HepG2 (cell line): Measurements from ENCODE around the gene ALDH4A1. TPM values are rescaled to one million over a fixed set of nuclear protein-coding genes. Genes with fewer than 3 reads are reported as not detected.

ENCODE experiments used
- AHDC1 ChIP-seq: sonication (generic); formaldehyde crosslinking; IDR thresholded peaks from 2 replicates; pipeline ENCODE4 v1.5.1; 2020; ENCODE audit warnings: mild to moderate bottlenecking, missing genetic modification reagents, borderline replicate concordance
- ERF ChIP-seq: IDR thresholded peaks from 2 replicates; pipeline ENCODE4 v1.6.1; 2018; ENCODE audit warnings: missing biosample characterization, missing genetic modification reagents
- ETV6 ChIP-seq: sonication (generic); formaldehyde crosslinking; conservative IDR thresholded peaks from 2 replicates; pipeline ENCODE4 v1.4.0; 2020; ENCODE audit warnings: missing genetic modification reagents
- GTF3A ChIP-seq: sonication (generic); formaldehyde crosslinking; conservative IDR thresholded peaks from 2 replicates; pipeline ENCODE4 v1.4.0; 2020; ENCODE audit warnings: mild to moderate bottlenecking, missing genetic modification reagents
- HDAC1 ChIP-seq: sonication (generic); formaldehyde crosslinking; IDR thresholded peaks from 2 replicates; pipeline ENCODE4 v1.5.1; 2020; ENCODE audit warnings: mild to moderate bottlenecking, missing genetic modification reagents
- NR2F2 ChIP-seq: IDR thresholded peaks from 2 replicates; pipeline ENCODE4 v1.6.1; 2012; ENCODE audit warnings: low read depth, inconsistent platforms, borderline replicate concordance
- RCOR2 ChIP-seq: IDR thresholded peaks from 2 replicates; pipeline ENCODE4 v1.6.1; 2016; ENCODE audit warnings: missing biosample characterization, missing genetic modification reagents
- RFXANK ChIP-seq: IDR thresholded peaks from 2 replicates; pipeline ENCODE4 v1.6.1; 2016
- RNF2 ChIP-seq: fragments of 450-650 bp; conservative IDR thresholded peaks from 2 replicates; pipeline ENCODE4 v1.6.1; 2016; ENCODE audit warnings: low read depth
- SAP130 ChIP-seq: IDR thresholded peaks from 2 replicates; pipeline ENCODE4 v1.6.1; 2016; ENCODE audit warnings: low read depth
- SETDB1 ChIP-seq: sonication (generic); formaldehyde crosslinking; IDR thresholded peaks from 2 replicates; pipeline ENCODE4 v1.5.1; 2020; ENCODE audit warnings: missing genetic modification reagents, mild to moderate bottlenecking, borderline replicate concordance
- ZBTB10 ChIP-seq: sonication (generic); formaldehyde crosslinking; IDR thresholded peaks from 2 replicates; pipeline ENCODE4 v1.4.0; 2020; ENCODE audit warnings: missing genetic modification reagents, borderline replicate concordance
- ZNF18 ChIP-seq: sonication (generic); formaldehyde crosslinking; IDR thresholded peaks from 2 replicates; pipeline ENCODE4 v1.8.0; 2022; ENCODE audit warnings: mild to moderate bottlenecking, missing genetic modification reagents; ENCODE audit not compliant: insufficient replicate concordance
- ZNF225 ChIP-seq: sonication (generic); formaldehyde crosslinking; IDR thresholded peaks from 2 replicates; pipeline ENCODE4 v1.4.0; 2020; ENCODE audit warnings: mild to moderate bottlenecking, missing genetic modification reagents
- ZNF451 ChIP-seq: sonication (generic); formaldehyde crosslinking; IDR thresholded peaks from 2 replicates; pipeline ENCODE4 v1.5.0; 2020; ENCODE audit warnings: mild to moderate bottlenecking, missing genetic modification reagents
- ZNF576 ChIP-seq: sonication (generic); formaldehyde crosslinking; IDR thresholded peaks from 2 replicates; pipeline ENCODE4 v1.4.0; 2020; ENCODE audit warnings: mild to moderate bottlenecking, missing genetic modification reagents
- ZNF629 ChIP-seq: sonication (generic); formaldehyde crosslinking; conservative IDR thresholded peaks from 2 replicates; pipeline ENCODE4 v1.5.0; 2020; ENCODE audit warnings: missing genetic modification reagents
- ZNF772 ChIP-seq: sonication (generic); formaldehyde crosslinking; IDR thresholded peaks from 2 replicates; pipeline ENCODE4 v1.5.0; 2020; ENCODE audit warnings: mild to moderate bottlenecking, missing genetic modification reagents
- polyA plus RNA-seq, 8 experiments: library from polyadenylated mRNA; depleted of rRNA in 3 of 8; stranded (reverse) in 7 of 8; unstranded in 1 of 8; fragments of >200 nt; fragmentation: Illumina TruSeq in 4 of 8; extraction: Trizol in 4 of 8; gene quantifications; 2 replicates each; pipeline versions ENCODE4 v1.2.1 to v1.2.3, GENCODE V29; 2011 to 2016; ENCODE audit warnings: low read depth in 4 of 8, missing spikeins in 1 of 8, mixed read lengths in 1 of 8; ENCODE audit not compliant: insufficient read depth in 1 of 8
- total RNA-seq, 5 experiments: library from RNA; depleted of rRNA; stranded (reverse); fragments of >200 nt; fragmentation: Illumina TruSeq; extraction: Trizol; gene quantifications; 2 replicates each; pipeline ENCODE4 v1.2.3, GENCODE V29; 2016; ENCODE audit warnings: low read depth in 1 of 5
- TF ChIP-seq, protein P1 (sequence below): IDR thresholded peaks from 2 replicates; pipeline ENCODE4 v1.6.1; 2016; ENCODE audit warnings: mild to moderate bottlenecking

Gene ALDH4A1
- total and polyA plus RNA-seq, 2 of the 13 experiments (the other 11 are each of a cell fraction or from before 2014, with no cell fraction given) = 76.4 to 240 TPM

DNA sequence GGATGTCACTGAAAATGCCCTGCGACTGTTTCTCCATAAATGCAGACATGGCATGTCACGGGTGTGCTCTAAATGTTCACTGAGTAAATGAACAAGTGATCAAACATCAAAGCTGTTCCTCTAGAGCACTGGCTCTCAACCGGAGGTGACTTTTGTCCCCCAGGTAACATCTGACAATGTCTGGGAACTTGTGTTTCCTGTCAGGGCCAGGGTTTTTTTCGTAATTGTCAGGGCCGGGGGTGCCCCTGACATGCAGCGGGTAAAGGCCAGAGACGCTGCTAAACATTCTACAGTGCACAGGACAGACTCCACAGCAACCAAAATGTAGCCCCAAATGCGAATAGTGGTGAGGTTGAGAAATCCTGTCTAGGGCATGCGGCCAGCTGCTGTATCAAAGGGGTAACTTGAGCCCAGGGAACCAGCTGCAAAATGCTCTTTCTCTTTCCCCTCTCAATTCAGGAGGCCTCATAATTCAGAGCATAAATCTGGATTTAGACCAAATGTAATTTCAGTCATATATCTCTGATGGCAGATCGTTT is 2.0 kb downstream of the ALDH4A1 start (continued):
- no peak for TF ChIP-seq ZNF451 (CRISPR knock-in tag)
- no peak for TF ChIP-seq RNF2
- no peak for TF ChIP-seq ZNF576 (CRISPR knock-in tag)
- 0 out of 2 replicates have a peak, but pooled peaks have one; percentile 41 for TF ChIP-seq RFXANK (CRISPR knock-in tag)
- TF ChIP-seq ZNF629 (CRISPR knock-in tag) = peak; percentile 25; the same call in 1 of the 2 replicates
- TF ChIP-seq SAP130 (CRISPR knock-in tag) = peak; percentile 98
- TF ChIP-seq ZNF18 (CRISPR knock-in tag) = no peak
- TF ChIP-seq AHDC1 (CRISPR knock-in tag) = peak; percentile 86; the same call in 1 of the 2 replicates
- peak; percentile 85 for TF ChIP-seq HDAC1
- TF ChIP-seq NR2F2 = peak; percentile 75; the same call in 1 of the 2 replicates
- TF ChIP-seq, protein P1, sequence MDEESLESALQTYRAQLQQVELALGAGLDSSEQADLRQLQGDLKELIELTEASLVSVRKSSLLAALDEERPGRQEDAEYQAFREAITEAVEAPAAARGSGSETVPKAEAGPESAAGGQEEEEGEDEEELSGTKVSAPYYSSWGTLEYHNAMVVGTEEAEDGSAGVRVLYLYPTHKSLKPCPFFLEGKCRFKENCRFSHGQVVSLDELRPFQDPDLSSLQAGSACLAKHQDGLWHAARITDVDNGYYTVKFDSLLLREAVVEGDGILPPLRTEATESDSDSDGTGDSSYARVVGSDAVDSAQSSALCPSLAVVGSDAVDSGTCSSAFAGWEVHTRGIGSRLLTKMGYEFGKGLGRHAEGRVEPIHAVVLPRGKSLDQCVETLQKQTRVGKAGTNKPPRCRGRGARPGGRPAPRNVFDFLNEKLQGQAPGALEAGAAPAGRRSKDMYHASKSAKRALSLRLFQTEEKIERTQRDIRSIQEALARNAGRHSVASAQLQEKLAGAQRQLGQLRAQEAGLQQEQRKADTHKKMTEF (CRISPR knock-in tag) = peak; percentile 80
- no peak for TF ChIP-seq ZBTB10 (CRISPR knock-in tag)
- TF ChIP-seq ERF (CRISPR knock-in tag) = peak; percentile 96
- no peak for TF ChIP-seq ETV6 (CRISPR knock-in tag)
- peak; percentile 63; the same call in 1 of the 2 replicates for TF ChIP-seq ZNF772 (CRISPR knock-in tag)
- no peak for TF ChIP-seq GTF3A (CRISPR knock-in tag)
- peak; percentile 73; the same call in 1 of the 2 replicates for TF ChIP-seq RCOR2 (CRISPR knock-in tag)
- TF ChIP-seq ZNF225 (CRISPR knock-in tag) = no peak
- no peak for TF ChIP-seq SETDB1 (CRISPR knock-in tag)
